H1 (cell line): ENCODE measurements around the gene PTPRJ. TPM values are rescaled to one million over a fixed set of nuclear protein-coding genes. Genes with fewer than 3 reads are reported as not detected.

Experiments used
- GABPA ChIP-seq: IDR thresholded peaks from 2 replicates; pipeline ENCODE4 v1.6.1; 2011; ENCODE audit warnings: mild to moderate bottlenecking, low read length, moderate library complexity, borderline replicate concordance; ENCODE audit not compliant: insufficient read depth
- polyA plus RNA-seq, 7 experiments: library from polyadenylated mRNA; depleted of rRNA in 3 of 7; stranded (reverse) in 5 of 7; unstranded in 2 of 7; fragments of >200 nt in 5 of 7; fragments of 200-250 nt in 2 of 7; gene quantifications; 1 replicate in 5 of 7; 2 replicates in 1 of 7; 4 replicates in 1 of 7; pipeline versions ENCODE4 v1.2.1 to v1.2.3, GENCODE V29; 2011 to 2013; ENCODE audit warnings: missing spikeins in 2 of 7, mixed read lengths in 2 of 7
- total RNA-seq: library from RNA; stranded (reverse); fragmentation: NEBNext Ultra II Directional; extraction: Animal tissue kit (Norgen Biotek cat#: 25700); gene quantifications from 2 replicates; pipeline ENCODE4 v1.2.1, GENCODE V29; 2021

PTPRJ gene
- total and polyA plus RNA-seq, 2 of the 8 experiments (the other 6 are each of a cell fraction or from before 2014, with no cell fraction given) = 4.4 to 22.6 TPM

DNA sequence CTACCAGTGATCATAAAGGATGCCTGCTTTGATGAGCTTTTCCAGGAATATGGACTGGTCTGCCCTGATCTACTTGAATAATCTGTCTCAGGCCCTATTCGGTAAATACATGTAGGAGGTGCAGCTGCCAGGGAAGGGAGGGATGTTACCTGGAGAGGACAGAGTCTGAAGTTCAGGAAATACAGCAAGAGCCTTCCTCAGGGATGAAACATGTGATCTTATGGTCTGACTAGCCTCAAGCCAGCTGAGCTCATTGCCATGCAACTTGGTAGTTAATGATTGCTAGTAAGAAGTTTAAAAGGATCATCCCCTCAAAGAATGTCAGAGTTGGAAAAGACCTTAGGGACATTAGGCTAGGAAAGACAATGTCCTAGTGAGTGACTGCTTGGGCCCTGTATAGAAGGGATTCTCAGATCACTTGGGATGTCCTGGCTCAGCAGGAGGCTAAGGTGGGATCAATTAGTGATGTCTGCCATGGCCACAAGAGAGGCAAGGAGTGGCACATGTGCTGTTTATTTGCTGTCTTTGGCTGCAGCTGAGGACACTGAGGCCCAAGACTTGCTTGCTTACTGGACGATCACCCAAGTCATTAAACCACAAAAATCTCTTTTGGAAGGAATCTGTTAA lies 18.5 kb downstream of the PTPRJ start (continued):
- TF ChIP-seq GABPA = no peak
